Forelimb muscle (tissue), 1 donor: ENCODE measurements around the gene CDKL4. TPM values are rescaled to one million over a fixed set of nuclear protein-coding genes. Genes with fewer than 3 reads are reported as not detected.
"Not testable (repeated sequence)": the region's sequence is repeated elsewhere in the genome, so short reads cannot be mapped to it uniquely, and the experiment has no call there.

Experiments
- DNase-seq: peaks from one replicate; pipeline ENCODE4 v3.0.0-alpha.2; 2013; ENCODE audit warnings: low read depth
- polyA plus RNA-seq: library from polyadenylated mRNA; unstranded; fragments of 120-200 nt; gene quantifications from one replicate; pipeline ENCODE4 v1.2.1, GENCODE V29; 2013; ENCODE audit not compliant: insufficient read length

Gene CDKL4
- polyA plus RNA-seq, 1 donor: not detected

GRCh38 chr2:39232141-39232540, 11.6 kb downstream of the CDKL4 start:
- DNase-seq: no peak

DNA sequence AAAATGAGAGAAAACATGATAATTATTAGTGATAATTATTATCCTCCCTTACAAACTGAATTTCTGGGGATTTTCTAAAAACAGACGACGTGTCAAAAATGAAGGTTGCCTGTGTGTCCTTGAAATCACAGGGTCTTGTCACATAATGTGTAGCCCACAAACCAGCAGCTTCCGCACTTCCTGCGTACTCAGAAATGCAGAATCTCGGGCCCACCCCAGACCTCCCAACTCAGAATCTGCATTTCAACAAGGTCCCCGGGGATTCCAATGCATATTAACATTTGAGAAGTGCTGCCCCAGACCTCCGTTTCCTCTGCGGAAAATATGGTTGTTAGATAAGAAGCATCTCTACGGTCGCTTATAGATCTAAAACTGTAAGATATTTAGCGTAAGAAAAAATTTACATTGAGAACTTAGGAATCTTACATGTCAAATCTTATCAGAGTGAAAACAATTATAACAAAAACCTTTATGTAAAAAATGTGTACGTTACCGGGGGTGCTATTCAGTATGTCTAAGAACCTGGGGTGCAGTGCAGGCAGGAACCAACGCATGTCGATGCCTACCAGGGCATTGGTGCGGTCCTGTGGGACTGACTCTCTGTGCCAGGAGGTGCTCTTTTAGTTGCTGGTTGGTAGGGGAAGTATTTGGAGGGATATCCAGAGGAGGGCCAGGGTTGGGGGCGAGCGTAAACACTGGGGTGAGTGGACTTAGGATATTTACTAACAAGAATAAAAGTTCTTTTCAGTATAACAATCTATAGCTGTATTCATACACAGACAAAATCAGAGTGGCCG, 15.2 kb downstream of the CDKL4 start:
- no peak for DNase-seq

DNA sequence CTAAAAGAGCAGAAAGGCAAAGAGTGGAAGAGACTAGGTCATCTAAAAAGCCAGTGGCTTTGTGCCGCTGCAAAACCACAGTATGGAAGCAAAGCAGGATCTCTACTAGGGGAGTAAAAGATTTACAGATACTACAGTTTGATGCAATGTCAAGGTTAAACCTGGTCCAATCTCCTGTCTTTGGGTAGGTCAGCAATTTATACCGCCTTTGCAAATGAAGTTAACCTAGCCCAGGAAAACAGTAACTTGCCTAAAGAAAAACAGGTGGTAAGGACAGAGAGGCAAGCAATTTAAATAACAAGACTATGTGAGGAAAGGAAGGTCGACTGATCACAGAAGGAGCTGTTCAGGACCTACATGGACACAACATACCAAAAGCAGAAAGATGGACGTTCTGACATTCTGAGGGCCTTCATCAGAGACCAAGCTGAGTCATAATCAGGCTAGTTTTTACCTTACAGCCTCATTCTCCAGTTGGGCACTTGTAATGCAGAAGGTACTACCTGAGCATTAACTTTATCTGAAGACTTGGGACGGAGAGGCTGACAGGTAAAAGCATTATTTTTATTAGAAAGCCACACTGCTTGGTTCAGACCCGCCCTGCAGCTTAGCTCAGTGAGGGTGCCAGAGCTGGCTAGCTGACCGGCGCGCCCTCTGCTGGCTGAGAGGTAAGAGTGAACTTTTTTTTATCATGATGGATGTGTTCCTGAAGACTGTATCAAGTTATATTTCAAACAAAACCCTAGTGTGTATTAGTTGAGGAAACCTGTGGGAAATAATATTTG, 15.9 kb downstream of the CDKL4 start:
- peak; percentile 39 for DNase-seq

GRCh38 chr2:39225567-39225966, 18.2 kb downstream of the CDKL4 start:
- DNase-seq: no peak

- no peak for DNase-seq
Measured at GRCh38 chr2:39223909-39224308, 19.9 kb downstream of the CDKL4 start.

- no peak for DNase-seq
Measured at GRCh38 chr2:39221459-39221858, 22.3 kb downstream of the CDKL4 start.

- DNase-seq: no peak
Measured at GRCh38 chr2:39220136-39220535, 23.6 kb downstream of the CDKL4 start.

- no peak for DNase-seq
Measured at GRCh38 chr2:39218391-39218790, 25.4 kb downstream of the CDKL4 start.

GRCh38 chr2:39217192-39217550, 26.6 kb downstream of the CDKL4 start:
- DNase-seq: no peak

DNA sequence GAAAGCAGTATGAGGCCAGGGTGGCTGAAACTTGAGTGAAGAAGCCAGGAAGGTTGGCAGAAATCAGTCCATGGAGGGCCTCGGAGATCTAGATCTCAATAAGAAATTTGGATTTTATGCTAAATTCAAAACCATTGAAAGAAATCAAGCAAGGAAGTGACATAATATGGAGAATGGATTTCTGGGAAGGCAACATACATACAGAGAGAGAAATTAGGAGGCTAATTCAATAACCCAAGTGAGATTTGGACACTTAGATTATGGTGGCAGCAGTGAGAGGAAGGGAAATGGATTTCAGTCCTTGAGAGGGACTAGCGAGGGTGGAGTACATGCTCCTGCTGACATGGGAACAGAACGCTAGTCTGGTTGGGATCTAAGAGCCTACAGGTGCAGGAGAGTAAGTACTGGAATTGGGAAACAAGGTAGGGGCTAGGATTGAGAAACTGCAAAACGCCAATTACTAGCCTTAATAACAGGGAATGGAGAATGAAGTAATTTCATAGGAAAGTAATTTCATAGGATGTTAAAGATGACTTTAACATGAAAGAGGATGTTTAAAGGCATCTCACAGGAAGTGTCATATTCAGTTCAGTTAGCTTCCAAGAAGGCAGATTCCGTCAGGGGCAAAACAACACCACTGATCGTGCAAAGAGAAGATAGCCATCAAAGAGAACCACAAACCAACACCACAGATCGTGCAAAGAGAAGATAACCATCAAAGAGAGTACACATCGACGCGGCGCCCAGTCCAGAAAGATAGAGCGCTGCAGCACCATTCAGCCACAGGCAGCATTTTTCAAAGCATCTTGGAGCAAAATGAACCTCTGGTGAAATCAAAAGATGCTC, 27.2 kb downstream of the CDKL4 start:
- DNase-seq: no peak

DNA sequence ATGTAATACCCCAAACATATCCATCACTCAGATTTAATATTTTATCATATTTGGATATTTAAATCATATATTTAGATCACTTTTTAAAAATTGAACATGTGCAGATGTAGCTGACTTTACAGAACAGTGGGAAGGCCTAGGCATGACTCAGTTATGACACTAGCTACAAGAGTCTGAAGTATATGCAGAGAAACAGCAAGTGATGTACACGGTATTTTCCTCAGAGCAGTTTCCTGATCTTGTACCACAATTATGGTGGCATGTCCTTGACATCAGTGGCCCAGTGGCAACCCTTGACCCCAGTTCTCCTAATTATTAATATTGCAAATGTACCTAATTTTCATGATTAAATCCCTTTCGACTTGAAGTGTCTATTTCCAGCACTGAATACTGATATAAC, 28.2 kb downstream of the CDKL4 start:
- no peak for DNase-seq

- DNase-seq: no peak
Measured at GRCh38 chr2:39213015-39213414, 30.8 kb downstream of the CDKL4 start.

DNA sequence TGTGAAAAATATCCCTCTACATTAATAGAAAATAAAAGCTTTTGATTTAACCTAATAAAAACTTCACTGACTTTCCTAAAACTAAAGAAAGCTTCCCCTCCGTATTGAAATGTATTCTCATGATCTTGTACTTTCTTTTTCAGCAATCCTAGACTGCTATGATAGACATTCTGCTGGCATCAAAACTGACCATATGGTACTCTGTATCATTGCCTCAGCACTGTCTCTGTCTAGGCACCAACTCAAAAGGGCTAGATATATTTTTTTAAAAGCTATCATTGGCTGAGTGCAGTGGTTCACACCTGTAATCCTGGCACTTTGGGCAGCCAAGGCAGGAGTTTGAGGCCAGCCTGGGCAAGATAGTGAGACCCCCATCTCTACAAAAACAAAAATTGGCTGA, 32.9 kb downstream of the CDKL4 start:
- no peak for DNase-seq

DNA sequence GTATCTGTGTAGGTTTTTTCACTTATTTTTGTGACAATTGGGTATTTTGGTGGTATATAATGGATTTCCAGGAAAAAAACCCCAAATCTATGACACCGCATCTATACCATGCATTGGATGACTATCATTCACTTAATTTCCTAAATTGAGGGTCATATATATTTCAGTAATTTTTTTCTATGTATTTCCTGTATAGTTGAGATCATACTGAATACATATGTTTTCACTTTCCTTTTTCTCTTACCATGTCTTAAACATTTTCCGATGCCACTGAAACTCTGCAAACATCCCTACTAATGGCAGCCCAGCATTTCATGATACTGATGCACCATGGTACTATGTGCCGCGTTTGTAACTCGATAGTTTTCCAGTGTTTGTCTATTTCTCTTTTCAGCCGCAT, 40.4 kb downstream of the CDKL4 start:
- DNase-seq: no peak

DNA sequence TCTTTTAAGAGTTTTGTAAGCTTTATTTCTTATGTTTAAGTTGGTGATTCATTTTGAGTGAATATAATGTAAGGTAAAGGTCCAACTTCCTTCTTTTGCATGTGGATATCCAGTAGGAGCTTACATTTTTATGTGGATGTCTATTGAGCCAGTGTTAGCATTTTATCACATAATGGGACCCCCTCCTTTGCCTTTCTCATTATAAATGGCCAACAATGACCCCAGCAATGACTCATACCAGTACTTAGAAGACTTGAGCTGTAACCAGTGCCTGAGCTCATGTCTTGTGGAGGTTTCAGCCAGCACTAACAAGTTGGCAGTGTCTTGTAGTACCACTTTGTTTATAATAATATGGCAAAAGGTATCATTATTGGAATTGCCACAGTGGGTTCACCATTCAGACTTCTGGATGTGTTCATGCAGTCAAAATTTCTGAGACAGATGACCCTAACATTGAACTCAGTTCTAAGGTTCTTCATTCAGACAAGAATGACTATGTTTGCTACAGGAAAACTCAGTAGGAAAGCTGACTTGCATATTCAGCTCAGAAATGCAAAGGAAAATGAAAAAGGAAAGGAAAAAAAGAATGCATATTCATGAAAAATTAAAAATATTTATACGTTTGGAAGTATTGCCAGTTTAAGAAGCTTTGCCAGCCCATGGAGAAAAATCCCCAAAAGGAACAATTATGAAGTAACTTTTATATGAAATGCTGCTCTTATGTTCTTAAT, 41.0 kb downstream of the CDKL4 start:
- DNase-seq: no peak

GRCh38 chr2:39197003-39197402, 46.8 kb downstream of the CDKL4 start:
- DNase-seq: not testable (repeated sequence)

DNA sequence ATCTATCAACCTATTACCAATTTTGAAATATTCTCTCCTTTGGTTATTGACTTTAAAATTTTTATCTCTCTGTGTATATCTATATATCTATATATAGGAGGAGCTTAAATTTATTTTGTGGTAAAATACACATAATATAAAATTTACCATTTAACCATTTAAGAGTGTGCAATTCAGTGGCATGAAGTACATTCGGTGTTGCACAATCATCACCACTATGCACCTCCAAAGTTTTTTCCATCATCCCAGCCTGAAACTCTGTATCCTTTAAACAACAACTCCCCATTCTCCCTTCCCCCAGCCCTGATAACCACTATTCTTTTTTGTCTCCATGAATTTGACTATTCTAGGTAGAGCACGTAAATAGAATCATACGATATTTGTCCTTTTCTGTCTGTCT, 49.1 kb downstream of the CDKL4 start:
- DNase-seq: no peak

- no peak for DNase-seq
Measured at GRCh38 chr2:39188960-39189494, 54.7 kb downstream of the CDKL4 start.

GRCh38 chr2:39183673-39184072, 60.1 kb downstream of the CDKL4 start:
- DNase-seq: no peak

DNA sequence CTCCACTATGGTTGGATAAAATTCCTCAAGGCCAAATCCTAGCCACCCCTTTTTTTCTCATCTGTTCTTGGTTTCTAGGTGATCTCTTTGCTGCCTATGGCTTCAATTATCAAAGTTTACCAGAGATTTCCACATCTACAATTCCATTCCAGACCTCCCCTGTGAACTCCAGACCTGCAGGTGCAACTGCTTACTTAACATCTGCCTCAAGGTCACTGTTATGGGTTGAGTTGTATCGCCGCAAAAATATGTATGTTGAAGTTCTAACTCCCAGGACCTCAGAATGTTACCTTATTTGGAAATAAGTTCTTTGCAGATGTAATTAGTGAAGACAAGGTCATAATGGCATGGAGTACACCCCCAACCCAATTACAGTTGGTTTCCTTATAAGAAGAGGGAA, 62.5 kb downstream of the CDKL4 start:
- DNase-seq: no peak
